Liver (tissue), 3 donors: ENCODE results near the gene KLF12.

Source experiments
- FOXA2 ChIP-seq: IDR thresholded peaks from 2 replicates; pipeline ENCODE4 v1.6.1; 2016; ENCODE audit warnings: antibody characterized with exemption
- GABPA ChIP-seq, 2 donors: IDR thresholded peaks in 1 of 2; conservative IDR thresholded peaks in 1 of 2; 2 replicates each; pipeline ENCODE4 v1.6.1; 2016; ENCODE audit warnings: antibody characterized with exemption in 2 of 2, mild to moderate bottlenecking in 1 of 2, moderate library complexity in 1 of 2
- HNF4G ChIP-seq: IDR thresholded peaks from 2 replicates; pipeline ENCODE4 v1.6.1; 2016; ENCODE audit warnings: antibody characterized with exemption
- JUND ChIP-seq, 2 donors: IDR thresholded peaks; 2 replicates each; pipeline ENCODE4 v1.6.1; 2016; ENCODE audit warnings: antibody characterized with exemption in 2 of 2
- NR2F2 ChIP-seq: IDR thresholded peaks from 2 replicates; pipeline ENCODE4 v1.6.1; 2016; ENCODE audit warnings: antibody characterized with exemption
- RAD21 ChIP-seq, 2 donors: IDR thresholded peaks; 2 replicates each; pipeline ENCODE4 v1.6.1; 2016; ENCODE audit warnings: antibody characterized with exemption in 2 of 2, mild to moderate bottlenecking in 2 of 2
- TAF1 ChIP-seq: conservative IDR thresholded peaks from 2 replicates; pipeline ENCODE4 v1.6.1; 2016; ENCODE audit warnings: antibody characterized with exemption, mild to moderate bottlenecking
- YY1 ChIP-seq: IDR thresholded peaks from 2 replicates; pipeline ENCODE4 v1.6.1; 2016; ENCODE audit warnings: antibody characterized with exemption, mild to moderate bottlenecking
- TF ChIP-seq, protein P1 (sequence below): IDR thresholded peaks from 2 replicates; pipeline ENCODE4 v1.6.1; 2016; ENCODE audit warnings: antibody characterized with exemption, mild to moderate bottlenecking
- TF ChIP-seq, protein P2 (sequence below): fragments of 150-350 bp; IDR thresholded peaks from 2 replicates; pipeline ENCODE4 v1.5.1; 2017; ENCODE audit warnings: improper control_type of control experiment, low read depth, low read length; ENCODE audit not compliant: missing input control
- TF ChIP-seq, protein P3 (sequence below): IDR thresholded peaks from 2 replicates; pipeline ENCODE4 v1.6.1; 2016; ENCODE audit warnings: antibody characterized with exemption
- donor health status: healthy.
- donor health status: healthy.

DNA sequence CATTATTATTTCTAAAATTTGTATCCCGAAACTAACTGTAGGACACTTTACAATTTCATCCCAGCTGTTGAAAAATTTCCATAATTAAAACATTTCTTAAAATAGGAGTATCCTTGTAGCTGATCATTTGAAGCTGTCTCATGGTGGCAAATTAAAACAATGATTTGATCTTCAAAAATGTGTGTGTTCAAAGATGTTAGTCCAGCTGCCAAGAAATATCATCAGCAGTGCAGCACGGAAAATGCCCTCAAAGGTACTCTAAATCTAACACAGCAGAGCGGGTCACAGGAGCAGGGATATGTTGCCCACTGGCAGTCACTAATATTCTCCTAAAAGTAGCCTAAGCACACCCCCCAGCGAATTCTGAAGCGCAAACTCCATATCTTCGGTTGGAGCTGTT lies 31.0 kb downstream of the KLF12 start:
- TF ChIP-seq, protein P1, sequence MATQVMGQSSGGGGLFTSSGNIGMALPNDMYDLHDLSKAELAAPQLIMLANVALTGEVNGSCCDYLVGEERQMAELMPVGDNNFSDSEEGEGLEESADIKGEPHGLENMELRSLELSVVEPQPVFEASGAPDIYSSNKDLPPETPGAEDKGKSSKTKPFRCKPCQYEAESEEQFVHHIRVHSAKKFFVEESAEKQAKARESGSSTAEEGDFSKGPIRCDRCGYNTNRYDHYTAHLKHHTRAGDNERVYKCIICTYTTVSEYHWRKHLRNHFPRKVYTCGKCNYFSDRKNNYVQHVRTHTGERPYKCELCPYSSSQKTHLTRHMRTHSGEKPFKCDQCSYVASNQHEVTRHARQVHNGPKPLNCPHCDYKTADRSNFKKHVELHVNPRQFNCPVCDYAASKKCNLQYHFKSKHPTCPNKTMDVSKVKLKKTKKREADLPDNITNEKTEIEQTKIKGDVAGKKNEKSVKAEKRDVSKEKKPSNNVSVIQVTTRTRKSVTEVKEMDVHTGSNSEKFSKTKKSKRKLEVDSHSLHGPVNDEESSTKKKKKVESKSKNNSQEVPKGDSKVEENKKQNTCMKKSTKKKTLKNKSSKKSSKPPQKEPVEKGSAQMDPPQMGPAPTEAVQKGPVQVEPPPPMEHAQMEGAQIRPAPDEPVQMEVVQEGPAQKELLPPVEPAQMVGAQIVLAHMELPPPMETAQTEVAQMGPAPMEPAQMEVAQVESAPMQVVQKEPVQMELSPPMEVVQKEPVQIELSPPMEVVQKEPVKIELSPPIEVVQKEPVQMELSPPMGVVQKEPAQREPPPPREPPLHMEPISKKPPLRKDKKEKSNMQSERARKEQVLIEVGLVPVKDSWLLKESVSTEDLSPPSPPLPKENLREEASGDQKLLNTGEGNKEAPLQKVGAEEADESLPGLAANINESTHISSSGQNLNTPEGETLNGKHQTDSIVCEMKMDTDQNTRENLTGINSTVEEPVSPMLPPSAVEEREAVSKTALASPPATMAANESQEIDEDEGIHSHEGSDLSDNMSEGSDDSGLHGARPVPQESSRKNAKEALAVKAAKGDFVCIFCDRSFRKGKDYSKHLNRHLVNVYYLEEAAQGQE = no peak
- no peak for TF ChIP-seq FOXA2
- TF ChIP-seq, protein P2, sequence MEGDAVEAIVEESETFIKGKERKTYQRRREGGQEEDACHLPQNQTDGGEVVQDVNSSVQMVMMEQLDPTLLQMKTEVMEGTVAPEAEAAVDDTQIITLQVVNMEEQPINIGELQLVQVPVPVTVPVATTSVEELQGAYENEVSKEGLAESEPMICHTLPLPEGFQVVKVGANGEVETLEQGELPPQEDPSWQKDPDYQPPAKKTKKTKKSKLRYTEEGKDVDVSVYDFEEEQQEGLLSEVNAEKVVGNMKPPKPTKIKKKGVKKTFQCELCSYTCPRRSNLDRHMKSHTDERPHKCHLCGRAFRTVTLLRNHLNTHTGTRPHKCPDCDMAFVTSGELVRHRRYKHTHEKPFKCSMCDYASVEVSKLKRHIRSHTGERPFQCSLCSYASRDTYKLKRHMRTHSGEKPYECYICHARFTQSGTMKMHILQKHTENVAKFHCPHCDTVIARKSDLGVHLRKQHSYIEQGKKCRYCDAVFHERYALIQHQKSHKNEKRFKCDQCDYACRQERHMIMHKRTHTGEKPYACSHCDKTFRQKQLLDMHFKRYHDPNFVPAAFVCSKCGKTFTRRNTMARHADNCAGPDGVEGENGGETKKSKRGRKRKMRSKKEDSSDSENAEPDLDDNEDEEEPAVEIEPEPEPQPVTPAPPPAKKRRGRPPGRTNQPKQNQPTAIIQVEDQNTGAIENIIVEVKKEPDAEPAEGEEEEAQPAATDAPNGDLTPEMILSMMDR = no peak
- no peak for TF ChIP-seq JUND (IDR thresholded peaks at IDR 0.05)
- TF ChIP-seq, protein P3, sequence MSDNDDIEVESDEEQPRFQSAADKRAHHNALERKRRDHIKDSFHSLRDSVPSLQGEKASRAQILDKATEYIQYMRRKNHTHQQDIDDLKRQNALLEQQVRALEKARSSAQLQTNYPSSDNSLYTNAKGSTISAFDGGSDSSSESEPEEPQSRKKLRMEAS = no peak
- no peak for TF ChIP-seq NR2F2
- TF ChIP-seq HNF4G = no peak
- TF ChIP-seq TAF1 = no peak
- no peak for TF ChIP-seq YY1
- no peak for TF ChIP-seq RAD21 (IDR thresholded peaks at IDR 0.05)
- no peak for TF ChIP-seq GABPA (IDR thresholded peaks at IDR 0.05 in 1 of 2, conservative IDR thresholded peaks at IDR 0.05 in 1 of 2)
